K562 (cell line): ENCODE measurements around the gene AJM1.

Experiments used
- CBX8 ChIP-seq: fragments of 200-600 bp; sonication (generic); IDR thresholded peaks from 2 replicates; pipeline ENCODE4 v1.6.1; 2012; ENCODE audit warnings: borderline replicate concordance, mixed run types, low read depth, mild to moderate bottlenecking, moderate library complexity, mixed read lengths, low read length, control low read depth, inconsistent platforms; ENCODE audit not compliant: poor library complexity, severe bottlenecking; ENCODE audit errors: extremely low read depth
- CEBPB ChIP-seq: fragments of 450-650 bp; IDR thresholded peaks from 2 replicates; pipeline ENCODE4 v1.6.1; 2016; ENCODE audit warnings: missing genetic modification characterization, missing compliant biosample characterization
- ESRRA ChIP-seq: fragments of 450-650 bp; IDR thresholded peaks from 2 replicates; pipeline ENCODE4 v1.6.1; 2014; ENCODE audit warnings: low read depth, mild to moderate bottlenecking, moderate library complexity, borderline replicate concordance
- GABPA ChIP-seq: fragments of 200-800 bp; sonication (Bioruptor generic); conservative IDR thresholded peaks from 2 replicates; pipeline ENCODE4 v1.6.1; 2016; ENCODE audit warnings: low read depth, missing genetic modification characterization, missing compliant biosample characterization
- KDM5B ChIP-seq: fragments of 200-600 bp; sonication (generic); IDR thresholded peaks from 2 replicates; pipeline ENCODE4 v1.6.1; 2012; ENCODE audit warnings: low read depth, mild to moderate bottlenecking, moderate library complexity, low read length, control low read depth, inconsistent platforms; ENCODE audit not compliant: insufficient replicate concordance
- SPI1 ChIP-seq: IDR thresholded peaks from 2 replicates; pipeline ENCODE4 v1.6.1; 2011; ENCODE audit warnings: low read depth, low read length, control low read depth, borderline replicate concordance
- SRF ChIP-seq, 2 experiments: fragments of 250-450, 450-650 bp in 1 of 2; sonication (Bioruptor Pico) in 1 of 2; sonication (generic) in 1 of 2; formaldehyde crosslinking; IDR thresholded peaks; 2 replicates each; pipeline versions ENCODE4 v1.5.0 to v1.5.1; 2020 to 2022; ENCODE audit warnings: mild to moderate bottlenecking in 1 of 2, missing genetic modification reagents in 1 of 2
- ZNF174 ChIP-seq: fragments of 250-450 bp; sonication (Bioruptor Pico); IDR thresholded peaks from 2 replicates; pipeline ENCODE4 v1.4.0; 2020; ENCODE audit warnings: mild to moderate bottlenecking
- TF ChIP-seq, protein P1 (sequence below), 2 experiments: fragments of 450-650 bp in 1 of 2; sonication (generic) in 1 of 2; formaldehyde crosslinking in 1 of 2; IDR thresholded peaks in 1 of 2; conservative IDR thresholded peaks in 1 of 2; 2 replicates each; pipeline versions ENCODE4 v1.6.1 to v1.8.1; 2016 to 2023; ENCODE audit warnings: mild to moderate bottlenecking in 2 of 2, moderate library complexity in 2 of 2, inconsistent platforms in 1 of 2, missing genetic modification reagents in 1 of 2
- TF ChIP-seq, protein P2 (sequence below), 3 experiments: IDR thresholded peaks in 2 of 3; conservative IDR thresholded peaks in 1 of 3; 2 replicates each; pipeline ENCODE4 v1.5.1; 2011 to 2012; ENCODE audit warnings: low read length in 3 of 3, mild to moderate bottlenecking in 3 of 3, control low read depth in 2 of 3, improper control_type of control experiment in 1 of 3, inconsistent platforms in 1 of 3, low read depth in 1 of 3, mixed read lengths in 1 of 3, moderate library complexity in 1 of 3; ENCODE audit not compliant: insufficient read depth in 2 of 3

GRCh38 chr9:136838314-136839228, 3.7 kb upstream of the AJM1 start:
- no peak for TF ChIP-seq SRF (CRISPR knock-in tag; IDR thresholded peaks at IDR 0.05)
- no peak for TF ChIP-seq SPI1
- TF ChIP-seq, protein P1, sequence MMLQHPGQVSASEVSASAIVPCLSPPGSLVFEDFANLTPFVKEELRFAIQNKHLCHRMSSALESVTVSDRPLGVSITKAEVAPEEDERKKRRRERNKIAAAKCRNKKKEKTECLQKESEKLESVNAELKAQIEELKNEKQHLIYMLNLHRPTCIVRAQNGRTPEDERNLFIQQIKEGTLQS (IDR thresholded peaks at IDR 0.05): no peak
- TF ChIP-seq, protein P1 (CRISPR knock-in tag; conservative IDR thresholded peaks at IDR 0.05): no peak
- TF ChIP-seq, protein P2, sequence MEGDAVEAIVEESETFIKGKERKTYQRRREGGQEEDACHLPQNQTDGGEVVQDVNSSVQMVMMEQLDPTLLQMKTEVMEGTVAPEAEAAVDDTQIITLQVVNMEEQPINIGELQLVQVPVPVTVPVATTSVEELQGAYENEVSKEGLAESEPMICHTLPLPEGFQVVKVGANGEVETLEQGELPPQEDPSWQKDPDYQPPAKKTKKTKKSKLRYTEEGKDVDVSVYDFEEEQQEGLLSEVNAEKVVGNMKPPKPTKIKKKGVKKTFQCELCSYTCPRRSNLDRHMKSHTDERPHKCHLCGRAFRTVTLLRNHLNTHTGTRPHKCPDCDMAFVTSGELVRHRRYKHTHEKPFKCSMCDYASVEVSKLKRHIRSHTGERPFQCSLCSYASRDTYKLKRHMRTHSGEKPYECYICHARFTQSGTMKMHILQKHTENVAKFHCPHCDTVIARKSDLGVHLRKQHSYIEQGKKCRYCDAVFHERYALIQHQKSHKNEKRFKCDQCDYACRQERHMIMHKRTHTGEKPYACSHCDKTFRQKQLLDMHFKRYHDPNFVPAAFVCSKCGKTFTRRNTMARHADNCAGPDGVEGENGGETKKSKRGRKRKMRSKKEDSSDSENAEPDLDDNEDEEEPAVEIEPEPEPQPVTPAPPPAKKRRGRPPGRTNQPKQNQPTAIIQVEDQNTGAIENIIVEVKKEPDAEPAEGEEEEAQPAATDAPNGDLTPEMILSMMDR (IDR thresholded peaks at IDR 0.05 in 2 of 3, conservative IDR thresholded peaks at IDR 0.05 in 1 of 3; ENCODE audit: insufficient read depth in 2 of 3, low read depth in 1 of 3, low read length in 3 of 3): no peak
- no peak for TF ChIP-seq ZNF174 (CRISPR knock-in tag)
- no peak for TF ChIP-seq GABPA (tag)
- no peak for TF ChIP-seq CBX8
- no peak for TF ChIP-seq CEBPB (tag)
- no peak for TF ChIP-seq ESRRA
- TF ChIP-seq KDM5B: no peak
